ENCODE data around the gene C2CD3. TPM values are rescaled to one million over a fixed set of nuclear protein-coding genes. Genes with fewer than 3 reads are reported as not detected.

The C2CD3 gene
- total and polyA plus RNA-seq, 2 of the 4 experiments (the other 2 are of a cell fraction): 11.1 to 19.2 TPM

GRCh38 chr11:74020539-74020938 is 150.3 kb downstream of the C2CD3 start:
- dilution Hi-C loops (cut with HindIII; ENCODE audit: low sequenced_read_pairs, unreplicated experiment): no loop called here

More at GRCh38 chr11:74020539-74020938, 150.3 kb downstream of the C2CD3 start:
- WGBS, 2 experiments (ENCODE audit: extremely low coverage in 2 of 2, insufficient read length in 1 of 2): 67% methylated on average over 1 of the region's 4 CpGs; no CpG with 5 or more reads in 1 of the 2 experiments
- no TSS peak for BruUV-seq (replicated peaks)
- Histone ChIP-seq H3K4ac (ENCODE audit: low read depth, low read length) (no peak overlapping the region), H2AK9ac (replicated peaks; ENCODE audit: low read depth, low read length, poor library complexity) (no peak overlapping the region), H2AFZ (replicated peaks; ENCODE audit: low read length, poor library complexity) (no peak overlapping the region), H3K27me3 (ENCODE audit: control insufficient read depth, insufficient read depth, low read length) (no peaks in the 10 kb centered on the region), H3K4me2 (ENCODE audit: low read depth, low read length) (no peak overlapping the region), H2BK120ac (ENCODE audit: low read depth, low read length) (no peak overlapping the region), H4K91ac (ENCODE audit: insufficient read depth, low read depth, low read length) (no peak overlapping the region), H3K4me3 (ENCODE audit: insufficient read depth, low read depth, low read length) (no peak overlapping the region), H2BK20ac (ENCODE audit: low read depth, low read length) (no peak overlapping the region), H3K27ac (ENCODE audit: insufficient read depth, low read length) (no peak overlapping the region), H3K9me3 (ENCODE audit: control insufficient read depth, insufficient read depth, low read length) (no peaks in the 10 kb centered on the region), H2BK5ac (ENCODE audit: low read depth, low read length, poor library complexity, severe bottlenecking) (no peak overlapping the region), H3K4me1 (ENCODE audit: control insufficient read depth, insufficient read depth, low read length) (peaks cover 19% of the 10 kb centered on the region), H3K36me3 (ENCODE audit: control insufficient read depth, insufficient read depth, low read length) (peaks cover 10% of the 10 kb centered on the region; the same call in 1 of the 2 replicates), H3K56ac (ENCODE audit: extremely low read depth, insufficient read depth, low read length) (no peak overlapping the region), H2AK5ac (ENCODE audit: low read depth, low read length) (0 out of 2 replicates have a peak overlapping the region, but pooled peaks have one; percentile 77), H3K79me1 (ENCODE audit: low read depth in 1 of 2, low read length in 2 of 2) (peaks cover 0 to 12% of the 10 kb centered on the region in 2 experiments; a peak in 2 of 4 replicates), H3K23ac (ENCODE audit: low read depth, low read length) (no peak overlapping the region), H3K14ac (replicated peaks; ENCODE audit: low read depth, low read length) (no peak overlapping the region), H4K5ac (ENCODE audit: low read depth, low read length) (no peak overlapping the region), H3K9ac (ENCODE audit: low read depth, low read length) (no peak overlapping the region), H3K18ac (ENCODE audit: low read depth, low read length) (no peak overlapping the region), H3K9me1 (ENCODE audit: insufficient read depth, low read length) (peaks cover 14% of the 10 kb centered on the region), H4K8ac (ENCODE audit: low read depth in 2 of 2, low read length in 2 of 2) (no peak overlapping the region), H4K20me1 (ENCODE audit: insufficient read depth, low read length) (peaks cover 3% of the 10 kb centered on the region; the same call in 1 of the 2 replicates), H2BK15ac (ENCODE audit: low read depth, low read length) (no peak overlapping the region; the same call in 2 of the 3 replicates)
- DNase-seq (no peak), ATAC-seq (ENCODE audit: low read depth) (no peak)
- CTCF ChIA-PET: no interaction called here
- POLR2A ChIA-PET (ENCODE audit: unreplicated experiment): no interaction called here
- in situ Hi-C loops (cut with MboI; ENCODE audit: low sequenced_read_pairs) (no loop called here), intact Hi-C loops (cut with micrococcal nuclease) (no loop called here)
- no peak for TF ChIP-seq USF2 (IDR thresholded peaks at IDR 0.05; ENCODE audit: low read depth, low read length)
- no peak for TF ChIP-seq CTCF (conservative IDR thresholded peaks at IDR 0.05; ENCODE audit: low read depth, low read length)
- TF ChIP-seq SMC3 (IDR thresholded peaks at IDR 0.05; ENCODE audit: low read depth, low read length): no peak
- no peak for TF ChIP-seq CHD1 (IDR thresholded peaks at IDR 0.05; ENCODE audit: low read depth, low read length)
- TF ChIP-seq POLR2A (IDR thresholded peaks at IDR 0.05; ENCODE audit: low read depth, low read length): no peak
- TF ChIP-seq MAFK (IDR thresholded peaks at IDR 0.05; ENCODE audit: low read depth, low read length): no peak
- no peak for TF ChIP-seq NFE2L2 (IDR thresholded peaks at IDR 0.05; ENCODE audit: low read depth, low read length)
- TF ChIP-seq CEBPB (IDR thresholded peaks at IDR 0.05; ENCODE audit: low read depth, low read length): no peak
- no peak for TF ChIP-seq BHLHE40 (IDR thresholded peaks at IDR 0.05; ENCODE audit: low read depth, low read length)
- TF ChIP-seq RFX5 (IDR thresholded peaks at IDR 0.05; ENCODE audit: low read depth, low read length): no peak
- TF ChIP-seq MXI1 (IDR thresholded peaks at IDR 0.05; ENCODE audit: borderline replicate concordance, low read depth, low read length): no peak
- no peak for TF ChIP-seq RCOR1 (IDR thresholded peaks at IDR 0.05; ENCODE audit: insufficient replicate concordance, low read length)
- no peak for TF ChIP-seq ELK1 (IDR thresholded peaks at IDR 0.05; ENCODE audit: borderline replicate concordance, low read depth, low read length)
- TF ChIP-seq MAZ (IDR thresholded peaks at IDR 0.05; ENCODE audit: borderline replicate concordance, low read depth, low read length): no peak
- TF ChIP-seq RAD21 (IDR thresholded peaks at IDR 0.05; ENCODE audit: low read length): no peak
- no peak for TF ChIP-seq FOS (IDR thresholded peaks at IDR 0.05; ENCODE audit: low read depth, low read length)
